AG20443 (cell line): ENCODE data around the gene SZT2.
A peak's percentile ranks its signal among the peaks of the same experiment; 100 is the strongest.
"Not testable (repeated sequence)": the region's sequence is repeated elsewhere in the genome, so short reads cannot be mapped to it uniquely, and the experiment has no call there.

ENCODE experiments used
- DNase-seq: peaks from one replicate; pipeline ENCODE4 v3.0.0; 2012; ENCODE audit warnings: low spot score, mixed read lengths

The SZT2 gene

GRCh38 chr1:43363283-43363934, 26.3 kb upstream of the SZT2 start:
- no peak for DNase-seq

- DNase-seq = no peak
Measured at GRCh38 chr1:43363935-43364525, 25.7 kb upstream of the SZT2 start.

DNA sequence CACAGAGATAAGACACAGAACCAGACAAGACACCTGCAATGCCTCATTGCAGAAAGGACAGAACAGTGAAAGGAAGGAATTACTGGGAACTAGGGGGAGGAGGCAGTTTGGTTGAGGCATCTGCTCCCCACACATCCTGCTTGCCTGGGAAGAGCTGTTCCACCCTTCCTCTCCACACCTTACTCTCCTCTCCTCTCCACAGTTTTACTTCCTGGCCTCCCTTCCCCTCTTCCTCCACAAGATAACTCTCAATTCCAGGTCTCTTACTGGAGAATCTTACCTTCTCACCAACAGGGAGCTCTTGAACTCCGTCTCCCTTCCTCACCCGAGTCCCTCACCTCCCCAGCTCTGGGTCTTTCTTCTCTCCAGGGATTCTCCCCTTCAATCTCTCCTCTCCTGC, 24.0 kb upstream of the SZT2 start:
- DNase-seq = no peak

GRCh38 chr1:43366179-43366578, 23.5 kb upstream of the SZT2 start:
- DNase-seq = no peak

- no peak for DNase-seq
Measured at GRCh38 chr1:43366601-43367025, 23.1 kb upstream of the SZT2 start.

DNA sequence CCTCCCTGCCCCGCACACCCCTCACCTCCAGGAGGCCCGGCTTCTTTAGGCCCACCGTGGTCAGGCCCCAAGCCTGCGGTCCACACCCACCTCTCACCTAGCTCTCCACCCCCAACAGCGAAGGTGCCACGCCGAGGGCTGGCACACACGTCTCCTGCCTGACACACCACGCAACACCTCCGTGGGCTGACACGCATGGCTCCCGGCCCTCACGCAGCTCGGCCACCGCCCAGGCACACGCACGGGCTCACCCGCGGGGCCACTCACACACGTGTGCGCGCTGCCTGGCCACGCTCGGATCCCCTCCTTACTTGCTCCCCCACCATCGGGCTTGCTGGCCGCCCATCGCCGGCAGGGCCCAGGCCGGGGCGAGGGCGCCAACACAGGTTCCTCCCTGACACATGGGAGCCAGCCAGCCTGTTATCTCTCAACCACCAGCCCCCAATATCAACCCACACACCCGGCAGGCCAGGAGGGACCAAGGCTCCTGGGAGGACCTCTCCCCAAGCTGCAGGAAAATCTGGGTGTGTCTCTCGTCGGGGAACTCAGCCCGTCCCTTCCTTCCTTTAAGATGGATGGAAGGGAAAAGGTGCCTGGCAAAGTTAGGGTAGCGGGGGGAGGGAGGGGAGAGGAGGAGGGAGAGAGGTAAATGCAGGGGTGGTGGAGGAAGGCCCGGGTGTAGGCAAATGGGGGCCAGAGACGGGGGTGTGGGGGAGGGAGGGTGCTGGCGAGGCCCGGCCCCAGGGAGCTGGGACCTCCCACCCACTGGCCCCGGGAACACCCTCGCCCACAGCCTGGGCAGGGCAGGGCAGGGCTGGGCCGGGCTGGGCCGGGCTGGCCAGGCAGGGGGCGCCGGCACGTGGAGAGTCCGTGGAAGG, 22.4 kb upstream of the SZT2 start:
- peak; percentile 48 for DNase-seq

DNA sequence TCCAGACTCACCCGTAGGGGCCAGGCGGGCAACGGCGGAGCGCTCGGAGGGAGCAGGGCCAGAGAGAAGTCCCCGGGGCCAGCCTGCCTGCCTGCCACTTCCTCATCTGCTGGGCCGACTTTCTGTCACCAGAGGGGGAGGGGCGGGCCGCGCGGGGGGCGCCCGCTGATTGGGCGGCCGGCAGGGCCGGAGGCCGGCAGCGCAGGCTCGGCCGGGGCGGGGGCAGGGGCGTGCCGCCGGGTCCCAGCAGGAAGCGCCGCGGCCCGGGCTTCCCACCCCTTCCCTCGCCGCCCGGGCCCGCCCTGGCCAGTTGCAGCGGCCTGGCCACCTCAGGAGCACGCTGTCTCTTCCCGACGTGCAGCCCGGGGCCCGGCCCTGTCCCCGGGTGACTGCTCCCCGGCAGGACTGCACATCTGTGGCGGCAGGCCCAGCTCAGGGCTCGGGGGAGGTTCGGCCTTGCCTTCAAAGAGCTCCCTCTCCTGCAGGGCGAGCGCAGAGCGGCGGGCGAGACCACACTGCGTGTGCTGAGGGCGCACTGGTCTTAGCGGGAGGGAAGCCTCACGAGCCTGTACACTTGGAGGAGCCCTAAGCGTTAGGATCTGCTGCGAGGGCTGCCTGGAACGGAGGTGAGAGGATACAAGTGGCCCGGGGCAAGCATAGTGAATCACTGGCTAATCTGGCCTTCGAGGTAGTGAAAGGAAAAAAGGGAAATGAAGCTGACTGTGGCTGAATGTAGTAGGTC, 21.6 kb upstream of the SZT2 start, which contains the start of gene ELOVL1:
Gene ELOVL1, minus strand, starts transcription at position 108 of the 742 bp plus-strand sequence. CDS start 2,402 bp downstream, outside the sequence.
- peak; percentile 98 for DNase-seq

- DNase-seq = no peak
Measured at GRCh38 chr1:43368646-43369020, 21.1 kb upstream of the SZT2 start.

DNA sequence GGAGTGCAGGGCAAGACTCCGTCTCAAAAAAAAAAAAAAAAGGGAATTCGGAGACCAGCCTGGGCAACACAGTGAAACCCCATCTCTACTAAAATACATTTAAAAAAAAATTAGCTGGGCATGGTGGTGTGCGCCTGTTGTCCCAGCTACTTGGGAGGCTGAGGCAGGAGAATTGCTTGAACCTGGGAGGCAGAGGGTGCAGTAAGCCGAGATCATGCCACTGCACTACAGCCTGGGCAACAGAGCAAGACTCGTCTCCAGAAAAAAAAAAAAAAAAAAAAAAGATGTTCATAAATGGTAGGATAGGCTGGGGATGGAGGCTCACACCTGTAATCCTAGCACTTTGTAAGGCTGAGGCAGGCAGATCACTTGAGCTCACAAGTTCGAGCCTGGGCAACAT, 19.9 kb upstream of the SZT2 start:
- not testable (repeated sequence) for DNase-seq

GRCh38 chr1:43370564-43370963, 19.1 kb upstream of the SZT2 start:
- DNase-seq = no peak

DNA sequence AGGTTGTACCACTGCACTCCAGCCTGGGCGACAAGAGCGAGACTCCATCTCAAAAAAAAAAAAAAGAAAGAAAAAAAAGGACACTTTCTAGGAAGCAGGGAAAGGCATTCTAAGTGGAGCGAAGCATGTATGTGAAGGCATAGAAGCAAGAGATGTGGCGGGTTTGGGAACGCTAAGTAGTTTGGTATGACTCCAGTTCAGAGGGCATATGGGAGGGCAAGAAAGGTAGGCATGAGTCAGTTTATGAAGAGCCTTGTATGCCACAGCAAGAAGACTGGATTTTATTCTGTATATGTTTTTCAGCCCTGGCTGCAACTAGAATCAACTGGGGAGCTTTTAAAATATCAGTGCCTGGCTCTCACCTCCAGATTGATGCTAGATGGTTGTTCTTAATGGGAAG, 17.5 kb upstream of the SZT2 start:
- DNase-seq = no peak

DNA sequence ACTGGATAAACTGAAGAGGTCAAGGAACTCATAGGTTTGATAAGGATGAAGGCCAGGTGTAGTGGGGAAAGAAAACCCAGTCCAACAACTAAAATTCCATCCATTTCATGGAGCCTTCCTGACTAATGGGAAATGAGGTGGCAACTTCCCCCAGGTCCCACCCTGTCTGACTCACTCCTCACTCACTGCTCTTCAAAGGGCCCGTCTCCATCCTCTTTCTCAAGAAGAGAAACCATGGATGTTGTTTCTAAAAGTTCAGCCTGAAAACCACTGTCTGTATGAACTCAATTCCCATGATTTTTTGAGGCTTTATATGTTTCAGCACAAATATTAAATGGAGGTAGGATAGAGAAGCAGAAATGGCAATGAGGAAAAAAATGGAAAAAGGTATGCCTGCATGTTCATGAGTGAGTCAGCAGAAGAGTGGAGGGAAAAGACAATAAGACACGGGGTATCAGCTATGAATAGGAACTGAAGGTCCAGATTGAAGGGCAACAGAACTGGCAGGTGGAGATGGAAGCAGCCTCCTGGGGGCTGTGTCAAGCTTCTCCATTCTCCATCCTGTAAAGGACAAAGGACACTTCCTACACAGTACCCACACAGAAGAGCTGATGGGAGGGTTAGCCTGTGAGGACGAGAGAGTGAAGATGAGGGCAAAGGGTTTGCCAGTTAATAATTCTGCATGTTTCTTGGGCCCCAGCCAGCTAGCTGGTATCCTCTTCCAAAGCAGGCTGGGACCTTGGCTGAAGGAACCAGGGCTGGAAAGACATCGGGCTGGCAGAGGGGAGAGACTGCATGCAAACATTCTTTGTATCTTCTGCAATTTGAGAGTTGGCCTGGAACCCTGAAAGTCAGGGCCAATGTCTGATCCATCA, 16.4 kb upstream of the SZT2 start:
- peak; percentile 78 for DNase-seq

- DNase-seq = no peak
Measured at GRCh38 chr1:43376723-43377235, 12.9 kb upstream of the SZT2 start.

DNA sequence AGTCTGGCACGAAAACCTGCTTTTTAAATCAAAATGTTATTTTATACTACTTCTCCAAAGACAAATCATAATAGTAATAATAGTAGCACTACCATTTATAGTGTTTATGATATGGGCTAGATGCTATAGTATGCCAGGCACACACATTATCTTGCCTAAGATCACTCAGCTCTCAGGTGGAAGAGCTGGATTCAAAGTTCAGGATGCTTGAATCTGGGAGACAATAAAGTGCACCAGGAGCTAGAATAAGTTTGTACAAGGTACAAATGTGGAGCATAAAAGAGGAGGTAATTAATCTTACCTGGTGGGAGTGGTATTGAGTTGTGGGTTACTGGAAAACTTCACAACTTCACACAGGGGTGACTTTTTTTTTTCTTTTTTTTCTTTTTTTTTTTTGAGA, 11.9 kb upstream of the SZT2 start:
- DNase-seq = no peak

- DNase-seq = no peak
Measured at GRCh38 chr1:43379476-43379875, 10.2 kb upstream of the SZT2 start.

DNA sequence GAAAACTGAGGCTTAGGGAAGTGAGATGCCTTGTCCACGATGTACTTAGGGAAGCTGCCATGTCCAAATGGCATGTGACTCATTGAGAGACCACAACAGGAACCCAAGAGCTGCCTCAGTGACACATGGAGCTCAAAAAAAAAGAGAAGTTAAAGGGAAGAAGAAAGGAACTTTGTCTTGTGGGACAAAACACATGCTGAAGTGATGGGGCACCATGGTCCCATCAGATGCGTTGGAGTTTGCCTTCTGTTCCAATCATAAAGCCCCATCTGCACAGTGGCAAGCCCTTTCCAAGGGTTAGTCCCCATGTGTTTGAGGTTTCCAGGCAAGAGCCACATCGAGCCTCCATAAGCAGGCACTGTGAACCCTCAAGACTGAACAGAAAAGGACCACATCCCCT, 8.1 kb upstream of the SZT2 start:
- no peak for DNase-seq

GRCh38 chr1:43382027-43382779, 7.5 kb upstream of the SZT2 start:
- no peak for DNase-seq

GRCh38 chr1:43383449-43383848, 6.2 kb upstream of the SZT2 start:
- DNase-seq = no peak

GRCh38 chr1:43386676-43387075, 3.0 kb upstream of the SZT2 start:
- DNase-seq = no peak

DNA sequence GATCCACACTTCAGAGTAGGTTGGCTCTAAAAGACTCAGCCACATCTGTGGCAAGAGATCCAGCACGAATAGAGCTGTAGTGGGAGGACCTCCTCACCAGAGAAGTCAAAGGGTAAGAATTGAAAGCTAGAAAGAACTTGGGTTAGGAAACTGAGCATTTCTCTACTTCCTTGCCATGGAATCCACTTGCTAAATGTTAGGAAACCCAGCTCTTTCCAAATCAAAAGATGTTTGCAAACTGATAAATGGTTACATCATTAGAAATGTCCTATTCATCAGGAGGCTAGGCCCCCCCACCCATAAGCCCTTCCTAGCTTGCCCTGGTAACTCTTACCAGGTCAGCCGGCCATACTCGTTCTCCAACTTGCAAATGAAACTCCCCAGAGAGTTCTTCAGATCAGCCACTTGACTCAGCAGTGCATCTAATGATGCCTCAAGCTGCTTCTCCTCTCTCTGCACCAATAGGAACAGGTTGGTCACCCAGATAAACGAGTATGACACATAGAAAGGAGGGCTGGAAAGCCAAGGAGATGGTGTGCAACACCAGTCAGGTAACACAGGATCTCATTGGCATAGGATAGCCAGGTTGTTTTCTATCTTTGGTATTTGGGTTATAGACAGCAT, 1.6 kb upstream of the SZT2 start:
- no peak for DNase-seq
